Kidney capillary endothelial cell (primary cell): Measurements from ENCODE around the gene ITGAD.
"Not testable (repeated sequence)": the region's sequence is repeated elsewhere in the genome, so short reads cannot be mapped to it uniquely, and the experiment has no call there.

Experiments used
- DNase-seq: peaks from one replicate; pipeline ENCODE4 v3.0.0-alpha.2; 2018; ENCODE audit warnings: low spot score

ITGAD gene

DNA sequence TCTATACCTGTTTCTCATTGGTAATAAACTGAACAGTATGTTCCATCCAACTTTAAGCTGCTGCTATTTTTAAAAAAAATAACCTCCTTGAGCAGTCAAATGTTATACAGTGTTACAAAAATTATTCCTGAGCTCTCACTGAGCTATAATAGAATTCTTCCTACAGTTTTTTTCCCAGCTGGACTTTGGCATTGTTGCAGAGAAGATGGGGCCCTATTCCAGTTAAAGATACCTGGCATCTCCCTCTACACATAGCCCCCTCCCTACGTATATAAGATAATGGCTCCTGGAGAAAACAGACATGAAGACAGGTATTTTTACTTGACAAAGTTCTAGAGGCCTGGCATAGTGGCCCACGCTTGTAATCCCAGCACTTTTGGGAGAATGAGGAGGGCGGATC, 36.7 kb downstream of the ITGAD start:
- DNase-seq = no peak

DNA sequence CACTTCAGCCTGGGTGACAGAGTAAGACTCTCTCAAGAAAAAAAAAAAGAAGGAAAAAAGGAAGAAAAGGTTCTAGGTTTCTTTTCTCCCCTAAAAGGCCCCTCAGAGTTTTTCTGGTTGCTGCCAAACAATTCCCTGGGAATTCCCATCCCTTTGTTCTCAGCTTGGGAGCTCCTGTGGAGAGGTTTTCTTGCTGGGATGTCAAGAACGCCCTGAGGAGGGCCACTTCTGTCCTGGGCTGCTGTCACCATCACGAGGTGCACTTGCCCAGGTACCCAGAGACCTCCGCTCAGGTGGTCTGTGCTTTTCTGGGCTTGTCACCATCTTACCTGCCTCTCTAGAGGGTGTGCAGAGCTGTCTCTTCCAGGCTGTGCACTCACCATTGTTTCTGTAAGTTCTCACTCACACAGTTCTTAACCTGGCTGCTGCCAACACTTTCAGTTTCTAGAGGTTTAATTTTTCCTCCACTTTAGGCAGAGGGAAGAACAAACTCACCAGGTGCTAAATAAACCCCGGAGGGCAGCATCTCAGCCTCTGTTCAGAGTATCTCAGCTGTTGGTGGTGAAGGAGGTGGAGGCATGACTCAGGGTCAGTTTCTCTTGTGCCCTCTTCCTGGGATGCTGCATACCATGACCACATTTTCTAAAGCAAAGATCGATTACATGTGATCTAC, 37.4 kb downstream of the ITGAD start:
- DNase-seq = no peak

DNA sequence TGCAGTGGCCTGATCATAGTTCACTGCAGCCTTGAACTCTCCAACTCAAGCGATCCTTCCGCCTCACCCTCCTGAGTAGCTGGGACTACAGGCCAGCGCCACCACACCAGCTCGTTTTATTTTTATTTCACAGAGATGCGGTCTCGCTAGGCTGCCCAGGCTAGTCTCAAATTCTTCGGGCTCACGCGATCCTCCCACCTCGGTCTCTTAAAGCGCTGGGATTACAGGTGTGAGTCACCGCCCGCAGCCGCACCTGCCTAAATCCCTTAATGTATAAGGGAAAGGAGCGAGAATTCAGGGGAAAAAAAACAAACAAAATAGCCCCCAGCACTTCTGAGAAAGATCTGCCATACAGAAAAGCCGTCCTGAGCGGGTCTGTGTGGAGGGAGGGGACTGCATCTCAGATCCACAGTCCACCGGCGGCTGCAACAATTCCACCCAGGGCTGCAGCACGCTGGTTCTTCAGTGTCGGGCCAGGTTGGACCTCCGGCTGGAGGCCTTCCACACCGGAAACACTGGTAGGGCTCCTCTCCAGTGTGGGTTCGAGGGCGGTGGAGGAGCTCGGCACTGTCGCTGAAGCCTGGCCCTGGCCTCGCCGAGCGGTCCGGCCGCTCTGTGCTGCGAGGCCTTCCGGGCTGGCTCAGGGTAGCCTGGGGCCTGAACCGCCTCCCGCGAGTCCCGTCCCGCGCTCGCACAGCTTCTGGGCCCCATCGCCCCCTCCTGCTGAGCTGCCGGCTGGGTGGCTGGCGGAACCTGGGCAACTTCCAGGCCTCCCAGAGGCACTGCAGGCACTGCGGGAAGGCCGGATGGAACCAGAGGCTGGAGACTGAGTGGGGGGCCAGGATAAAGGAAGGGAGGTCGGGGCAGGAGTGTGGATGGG, 42.4 kb downstream of the ITGAD start:
- DNase-seq = no peak

DNA sequence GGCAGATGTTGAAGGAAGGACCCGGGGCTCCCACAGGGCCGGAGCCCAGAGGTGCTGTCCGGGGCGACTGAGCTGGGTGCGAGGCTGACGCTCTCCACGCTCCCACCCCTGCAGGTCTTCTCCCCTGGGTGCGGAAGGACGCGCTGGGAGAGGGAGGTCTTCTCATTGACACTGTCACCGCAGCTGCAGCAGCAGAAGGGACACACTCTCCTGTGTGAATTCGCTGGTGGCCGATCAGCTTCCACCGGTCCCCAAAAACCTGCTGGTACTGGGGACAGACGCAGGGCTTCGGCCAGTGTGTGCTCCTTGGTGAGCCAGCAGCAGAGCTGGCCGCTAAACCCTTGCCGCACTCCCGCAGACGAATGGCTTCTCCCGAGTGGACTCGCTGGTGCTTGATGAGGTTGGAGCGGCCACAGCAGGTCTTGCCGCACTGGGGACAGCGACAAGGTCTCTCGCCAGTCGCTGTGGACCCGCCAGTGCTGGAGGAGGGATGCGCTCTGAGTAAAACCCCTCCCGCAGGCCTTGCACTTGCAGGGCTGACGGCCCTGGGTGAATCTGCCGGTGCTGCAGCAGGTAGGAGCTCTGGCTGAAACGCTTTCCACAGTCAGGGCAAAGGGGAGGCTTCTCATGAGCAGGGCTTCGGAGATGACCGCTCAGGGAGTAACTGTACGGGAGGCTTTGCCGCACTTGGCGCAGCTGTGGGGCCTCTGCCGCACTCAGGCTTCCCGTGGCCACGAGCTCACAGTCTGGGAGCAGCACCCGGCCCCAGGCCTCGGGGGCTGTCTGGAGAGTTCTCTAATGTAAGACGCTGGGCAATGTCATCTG, 43.3 kb downstream of the ITGAD start:
- no peak for DNase-seq

DNA sequence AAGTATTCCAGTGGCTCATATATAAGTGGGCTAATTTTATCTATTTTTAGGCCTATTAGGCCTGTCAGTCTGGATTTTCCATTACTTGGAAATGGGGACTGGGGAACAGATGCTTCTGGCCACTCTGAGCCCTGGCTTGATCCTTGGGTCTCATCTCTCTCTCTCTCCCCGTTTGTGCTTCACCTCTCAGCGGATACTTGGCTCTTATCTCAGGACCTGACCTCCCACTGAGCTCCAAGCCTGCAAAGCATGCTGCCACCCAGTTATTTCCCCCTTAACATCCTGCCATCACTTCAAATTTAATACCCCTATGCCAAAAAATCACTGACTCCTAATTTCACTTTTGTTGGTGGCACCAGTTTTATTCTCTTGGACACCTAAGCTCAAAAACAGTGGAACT, 45.3 kb downstream of the ITGAD start:
- no peak for DNase-seq

DNA sequence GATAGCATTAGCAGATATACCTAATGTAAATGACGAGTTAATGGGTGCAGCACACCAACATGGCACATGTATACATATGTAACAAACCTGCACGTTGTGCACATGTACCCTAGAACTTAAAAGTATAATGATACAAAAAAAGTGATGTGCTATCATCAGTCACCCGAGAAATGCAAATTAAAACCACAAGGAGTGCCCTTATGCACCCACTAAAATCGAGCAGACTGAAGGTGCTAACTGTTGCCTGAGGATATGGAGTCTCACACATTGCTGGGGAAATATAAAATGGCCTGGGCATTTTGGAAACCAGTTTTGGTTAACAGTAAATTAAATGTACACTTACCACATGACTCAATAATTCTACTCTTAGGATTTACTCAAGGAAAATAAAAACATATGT, 45.9 kb downstream of the ITGAD start:
- not testable (repeated sequence) for DNase-seq

DNA sequence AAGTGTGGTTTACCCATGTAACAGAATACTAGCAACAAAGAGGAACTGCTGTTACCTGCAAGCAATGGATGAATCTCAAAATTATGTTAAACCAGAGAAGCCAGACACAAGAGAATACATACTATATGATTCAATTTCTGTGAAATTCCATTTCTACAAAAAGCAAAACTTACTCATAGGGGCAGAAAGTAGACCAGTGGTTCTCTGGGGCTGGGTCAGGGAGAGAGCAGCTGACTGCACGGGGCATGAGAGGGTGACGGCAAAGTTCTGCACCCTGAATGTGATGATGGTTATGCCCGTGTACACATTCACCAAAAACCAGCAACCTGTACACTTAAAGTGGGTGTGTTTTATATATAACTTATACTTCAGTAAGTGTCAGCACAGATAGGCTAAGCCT, 46.4 kb downstream of the ITGAD start:
- DNase-seq = no peak

DNA sequence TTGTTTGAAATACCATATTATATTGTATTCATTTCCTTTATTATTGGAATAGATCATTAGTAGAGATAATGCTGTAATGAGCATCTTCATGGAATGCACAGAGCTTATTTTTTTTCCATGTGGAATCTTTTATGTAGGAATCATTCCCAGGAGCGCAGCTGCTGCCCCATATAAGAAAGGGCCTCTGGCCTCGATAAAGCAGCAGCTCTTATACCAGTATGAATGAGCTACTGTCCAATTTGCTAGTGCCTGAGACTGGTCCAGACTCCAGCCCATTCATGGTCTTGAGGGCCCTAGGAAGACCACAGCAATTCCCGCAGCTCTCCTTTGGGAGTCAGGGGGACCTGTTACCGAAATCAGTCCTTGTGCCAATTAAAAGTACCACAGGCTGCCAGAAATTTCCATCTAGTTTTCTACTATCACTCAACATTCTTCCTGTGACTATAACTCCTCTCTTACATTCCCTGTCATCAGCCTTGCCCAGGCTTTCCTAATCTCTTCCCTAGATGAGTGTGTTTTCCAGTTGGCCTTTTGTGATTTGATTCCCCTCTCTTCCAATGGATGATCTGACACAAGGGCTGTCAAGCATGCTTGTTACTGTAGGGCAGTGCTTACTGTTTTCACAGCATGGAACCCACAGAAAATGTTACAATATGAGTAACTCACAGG, 47.5 kb downstream of the ITGAD start:
- no peak for DNase-seq

DNA sequence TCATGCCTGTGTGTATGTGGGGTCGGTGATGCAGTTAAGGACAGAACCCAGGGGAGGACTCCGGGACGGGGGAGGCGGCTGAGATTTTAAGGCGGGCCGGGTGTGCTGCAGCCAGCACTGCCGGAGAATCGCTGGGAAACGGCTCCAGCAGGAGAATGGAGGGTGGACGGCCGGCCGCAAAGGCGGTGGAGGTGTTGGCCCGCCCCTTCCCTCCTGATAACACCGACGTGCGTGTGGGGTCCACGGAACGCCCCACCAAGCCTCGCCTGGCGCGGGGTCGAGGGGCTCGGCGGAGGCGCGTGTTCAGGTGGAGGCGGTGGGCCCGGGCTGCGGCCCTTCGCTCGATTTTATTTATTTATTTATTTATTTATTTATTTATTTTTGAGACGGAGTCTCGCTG, 48.8 kb downstream of the ITGAD start:
- DNase-seq = no peak

DNA sequence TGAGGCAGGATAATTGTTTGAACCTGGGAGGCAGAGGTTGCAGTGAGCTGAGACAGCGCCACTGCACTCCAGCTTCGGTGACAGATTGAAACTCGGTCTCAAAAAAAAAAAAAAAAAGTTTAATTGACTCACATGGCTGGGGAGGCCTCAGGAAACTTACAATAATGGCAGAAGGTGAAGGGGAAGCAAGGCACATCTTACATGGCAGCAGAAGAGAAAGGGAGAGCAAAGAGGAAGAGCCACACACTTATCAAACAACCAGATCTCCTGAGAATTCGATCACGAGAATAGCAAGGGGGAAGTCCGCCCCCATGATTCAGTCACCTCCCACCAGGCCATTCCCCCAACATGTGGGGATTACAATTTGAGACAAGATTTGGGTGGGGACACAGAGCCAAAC, 52.8 kb downstream of the ITGAD start:
- not testable (repeated sequence) for DNase-seq

DNA sequence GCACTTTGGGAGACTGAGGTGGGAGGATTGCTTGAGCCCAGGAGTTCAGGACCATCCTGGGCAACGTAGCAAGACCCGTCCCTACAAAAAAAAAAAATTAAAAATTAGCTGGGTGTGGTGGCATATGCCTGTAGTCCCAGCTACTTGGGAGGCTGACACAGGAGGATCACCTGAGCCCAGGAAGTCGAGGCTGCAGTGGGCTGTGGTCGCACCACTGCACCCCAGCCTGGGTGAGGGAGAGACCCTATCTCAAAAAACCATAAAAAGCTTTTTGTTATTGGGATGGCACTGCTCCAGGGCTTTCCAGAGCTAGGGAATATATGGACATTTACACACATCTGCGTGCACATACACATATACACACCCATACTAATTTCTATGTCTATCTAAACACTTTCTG, 58.1 kb downstream of the ITGAD start:
- DNase-seq = no peak

DNA sequence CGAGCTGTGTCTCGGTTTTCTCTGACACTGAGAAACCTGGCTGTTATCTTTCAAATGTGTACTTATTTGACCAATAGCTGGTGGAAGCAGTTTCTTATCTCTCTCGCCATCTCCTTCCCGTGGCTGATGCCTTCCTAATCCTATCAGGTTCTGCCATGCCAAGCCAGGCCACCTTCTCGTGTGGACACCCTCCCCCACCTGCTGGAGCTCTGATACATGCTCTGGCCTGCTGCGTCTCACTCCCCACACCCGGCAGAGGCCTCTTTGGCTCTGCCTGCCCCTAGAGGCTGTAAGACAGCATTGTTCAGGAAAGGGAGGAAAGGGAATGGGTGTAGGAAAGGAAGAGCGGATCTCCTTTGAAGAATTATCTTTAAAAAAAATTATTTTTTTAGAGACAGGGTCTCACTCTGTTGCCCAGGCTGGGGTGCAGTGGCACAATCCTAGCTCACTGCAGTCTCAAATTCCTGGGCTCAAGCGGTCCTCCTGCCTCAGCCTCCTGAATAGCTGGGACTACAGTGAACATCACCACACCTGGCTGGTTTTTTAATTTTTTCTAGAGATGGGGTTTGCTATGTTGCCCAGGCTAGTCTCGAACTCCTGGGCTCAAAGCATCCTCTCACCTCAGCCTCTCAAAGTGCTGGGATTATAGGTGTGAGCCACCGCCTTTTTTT, 58.7 kb downstream of the ITGAD start:
- DNase-seq = no peak

DNA sequence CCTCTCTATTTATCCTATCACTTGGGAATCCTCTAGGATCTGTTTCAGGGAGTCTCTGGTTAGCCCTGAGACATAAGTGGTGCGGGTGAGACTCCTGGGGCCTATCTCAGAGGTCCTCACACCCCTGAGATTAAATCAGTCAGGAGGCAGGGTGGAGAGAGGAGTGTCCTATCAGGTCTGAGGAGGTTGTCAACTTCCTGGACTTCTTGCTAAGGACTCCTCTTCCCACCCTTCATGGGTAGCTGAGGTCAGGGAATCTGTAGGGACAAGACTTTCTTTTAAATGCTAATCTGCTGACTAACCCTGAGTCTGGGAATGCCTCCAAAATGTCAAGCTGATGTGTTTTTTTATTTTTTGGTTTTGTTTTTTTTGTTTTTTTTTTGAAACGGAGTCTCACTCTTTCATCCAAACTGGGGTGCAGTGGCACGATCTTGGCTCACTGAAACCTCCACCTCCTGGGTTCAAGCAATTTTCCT, 59.5 kb downstream of the ITGAD start:
- DNase-seq = no peak

DNA sequence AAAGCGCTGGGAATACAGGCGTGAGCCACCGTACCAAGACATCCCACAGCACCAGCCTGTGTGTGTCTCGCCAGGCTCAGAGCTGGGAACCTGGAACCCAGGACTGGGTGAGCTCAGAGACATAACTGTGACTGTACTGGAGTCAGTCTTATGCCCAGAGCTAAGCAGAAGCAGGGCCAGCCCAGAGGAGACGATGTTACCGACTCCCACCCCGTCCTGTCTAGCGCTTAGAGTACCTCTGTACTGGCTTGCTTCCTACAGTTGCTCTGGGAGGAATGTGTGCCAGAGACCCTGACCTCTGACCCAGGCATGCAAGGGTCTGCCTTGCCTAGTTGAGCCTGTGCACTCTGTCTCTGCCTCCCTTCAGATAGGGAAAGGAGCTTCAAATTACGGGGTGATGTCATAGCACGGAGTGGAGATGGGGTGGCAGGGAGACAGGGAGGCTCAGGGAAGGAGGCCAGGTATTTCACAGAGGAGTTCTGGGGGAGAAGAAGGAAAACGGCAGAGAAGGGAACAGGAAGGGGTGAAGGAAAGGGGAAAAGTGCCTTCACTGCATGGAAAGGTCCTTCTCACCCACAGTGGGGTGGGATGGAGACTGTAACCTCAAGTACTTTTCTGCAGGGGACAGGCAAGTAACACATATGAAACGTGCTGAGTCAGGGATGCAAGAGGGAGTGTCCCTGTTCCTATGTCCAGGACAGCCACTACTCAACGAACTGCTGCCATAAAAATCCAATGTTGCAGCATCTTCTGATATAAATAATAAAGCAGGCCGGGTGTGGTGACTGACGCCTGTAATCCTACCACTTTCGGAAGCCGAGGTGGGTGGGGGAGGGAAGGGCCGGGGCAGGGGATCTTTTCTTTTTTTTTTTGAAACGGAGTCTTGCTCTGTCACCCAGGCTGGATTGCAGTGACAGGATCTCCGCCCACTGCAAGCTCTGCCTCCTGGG, 60.4 kb downstream of the ITGAD start:
- no peak for DNase-seq

DNA sequence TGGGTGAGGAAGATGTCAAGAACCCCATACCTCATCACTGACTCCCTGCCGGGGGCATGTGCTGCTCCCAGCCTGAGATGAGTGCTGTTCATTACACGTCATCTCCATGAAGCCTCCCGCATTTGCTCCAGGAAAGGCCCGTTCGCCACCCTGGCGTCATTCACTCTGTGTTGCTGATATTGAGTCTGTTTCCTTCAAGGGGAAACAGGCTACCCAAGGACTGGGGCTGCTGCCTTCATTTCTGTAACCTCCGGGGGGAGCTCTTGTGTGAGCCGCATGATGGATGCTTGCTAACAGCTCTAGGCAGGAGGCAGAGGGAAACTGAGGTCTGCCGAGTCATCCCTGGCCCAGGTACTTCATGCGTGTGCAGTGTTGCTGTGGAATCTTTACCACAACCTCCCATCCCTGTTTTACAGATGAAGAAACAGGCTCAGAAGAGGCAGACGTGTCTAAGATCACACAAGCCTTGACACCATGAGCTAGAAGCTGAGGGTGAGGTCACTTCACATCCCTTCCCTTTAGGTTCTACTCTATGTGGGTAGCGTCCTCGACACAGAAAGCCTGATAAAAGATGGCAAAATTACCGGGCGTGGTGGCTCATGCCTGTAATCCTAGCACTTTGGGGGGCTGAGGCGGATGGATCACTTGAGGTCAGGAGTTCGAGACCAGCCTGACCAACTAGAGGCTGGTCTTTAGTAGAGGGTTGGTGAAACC, 62.6 kb downstream of the ITGAD start:
- DNase-seq = no peak

DNA sequence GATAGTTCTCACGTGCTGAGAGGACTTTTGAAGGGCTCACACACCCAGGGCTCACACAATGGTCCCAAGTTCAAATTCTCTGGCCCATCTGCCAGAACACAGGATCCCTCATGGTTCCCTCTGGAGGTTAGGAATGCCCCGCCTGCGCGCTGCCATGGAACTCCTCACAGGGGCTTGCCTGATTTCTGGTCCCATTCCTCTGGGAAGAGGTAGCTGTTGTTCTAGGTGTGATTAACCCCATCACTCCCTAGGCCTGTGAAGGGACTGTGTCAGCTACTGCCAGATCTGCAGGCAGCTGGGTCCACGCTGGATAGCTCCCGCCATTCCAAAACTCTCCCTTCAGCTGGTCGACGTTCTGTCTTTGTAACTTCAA, 63.8 kb downstream of the ITGAD start:
- DNase-seq = no peak

DNA sequence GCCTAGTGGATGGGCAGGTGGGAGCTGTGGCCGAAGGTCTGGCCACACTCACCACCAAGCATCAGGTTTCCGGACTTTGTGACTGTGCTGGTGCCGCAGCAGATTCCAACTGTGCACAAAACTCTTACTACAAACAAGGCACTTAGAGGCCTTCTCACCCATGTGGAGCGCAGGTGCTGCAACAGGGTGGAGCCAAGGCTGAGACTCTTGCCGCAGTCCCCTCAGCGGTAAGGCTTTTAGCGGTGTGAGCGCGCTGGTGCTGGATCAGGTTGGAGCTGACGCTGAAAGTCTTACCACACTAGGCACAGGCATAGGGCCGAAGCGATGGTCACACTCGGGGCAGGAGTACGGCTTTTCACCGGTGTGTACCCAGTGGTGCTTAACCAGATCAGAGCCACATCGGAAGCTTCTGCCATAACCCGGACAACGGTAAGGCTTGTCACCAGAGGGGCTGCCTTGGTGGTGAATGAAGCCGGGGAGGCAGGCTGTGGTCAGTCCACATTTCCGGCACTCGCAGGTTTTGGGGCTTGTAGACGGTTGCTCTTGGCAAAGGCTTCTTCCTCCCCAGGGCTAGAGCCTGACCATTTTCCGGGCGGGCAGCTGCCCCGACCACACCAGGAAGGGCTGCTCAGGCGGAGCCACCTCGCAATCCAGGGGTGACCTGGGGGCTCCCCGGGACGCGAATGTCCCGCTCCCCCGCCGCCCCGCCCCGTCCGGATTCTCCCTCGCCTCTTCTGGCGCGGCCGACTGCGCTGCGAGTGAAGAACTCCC, 65.1 kb downstream of the ITGAD start:
- DNase-seq = no peak

DNA sequence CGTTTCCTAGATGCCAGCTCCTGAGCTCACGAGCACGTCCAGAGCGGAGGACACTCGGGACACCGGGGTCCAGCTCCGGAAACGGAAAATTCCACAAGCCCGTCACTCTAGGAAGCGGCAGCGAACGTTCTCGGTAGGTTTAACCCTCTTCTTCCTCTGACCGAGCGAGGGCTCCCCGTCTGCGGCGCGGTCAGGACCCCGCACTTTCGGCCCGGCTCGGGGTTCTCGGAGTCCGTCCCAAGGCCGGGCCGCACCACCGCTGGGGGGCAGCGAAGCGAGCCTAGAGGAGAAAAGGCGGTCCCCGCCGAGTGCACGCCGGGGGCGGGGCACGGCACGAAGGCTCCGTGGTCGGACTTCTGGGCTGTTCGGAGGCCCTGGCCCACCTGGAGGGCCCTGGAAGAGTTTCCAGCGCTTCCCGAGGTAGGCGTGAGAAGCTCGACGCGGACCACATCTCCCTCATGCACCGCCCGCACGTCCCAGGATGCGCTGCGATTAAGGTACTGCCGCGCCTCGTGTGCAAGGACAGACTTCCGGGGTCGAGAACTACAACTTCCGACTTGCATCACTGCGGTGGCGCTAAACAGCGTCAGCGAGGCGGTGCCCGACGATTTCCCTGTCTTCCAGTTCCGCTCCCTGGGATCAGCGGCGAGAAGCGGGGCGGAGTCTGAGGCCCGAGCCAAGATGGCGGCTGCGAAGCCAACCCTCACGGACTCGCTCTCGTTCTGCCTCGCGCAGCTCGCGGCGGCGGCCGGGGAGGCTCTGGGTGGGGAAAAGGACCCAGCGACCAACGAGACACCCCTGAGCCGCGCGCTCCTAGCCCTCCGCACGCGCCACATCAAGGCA, 65.9 kb downstream of the ITGAD start, which contains the start of gene ARMC5:
Gene ARMC5, plus strand, starts transcription at position 658 of the 843 bp plus-strand sequence. Its CDS starts 24 bp downstream, at position 682.
- peak; percentile 97 for DNase-seq
